ENCODE data around the gene OR10H5.

The OR10H5 gene

GRCh38 chr19:15850385-15850784 is 62.9 kb downstream of the OR10H5 start:
- no peak for DNase-seq
